Measurements from ENCODE around the gene SDHC.
A peak's percentile ranks its signal among the peaks of the same experiment; 100 is the strongest.

Gene SDHC

GRCh38 chr1:161314201-161314981 is at the start of gene SDHC:
SDHC (plus strand) TSS chr1:161314381; CDS start chr1:161314406, 25 bp downstream.
- DNase-seq, result peak; percentile 71

GRCh38 chr1:161265305-161265704 is 48.9 kb upstream of the SDHC start:
- DNase-seq, result no peak

- DNase-seq, result no peak
Measured at GRCh38 chr1:161266202-161266601, 48.0 kb upstream of the SDHC start.

- DNase-seq, result no peak
Measured at GRCh38 chr1:161266836-161267235, 47.3 kb upstream of the SDHC start.

GRCh38 chr1:161267321-161267720 is 46.9 kb upstream of the SDHC start:
- no peak for DNase-seq

- DNase-seq, result no peak
Measured at GRCh38 chr1:161273402-161273801, 40.8 kb upstream of the SDHC start.

GRCh38 chr1:161274874-161275273 is 39.3 kb upstream of the SDHC start:
- no peak for DNase-seq

- no peak for DNase-seq
Measured at GRCh38 chr1:161282991-161283390, 31.2 kb upstream of the SDHC start.

GRCh38 chr1:161285113-161285512 is 29.1 kb upstream of the SDHC start:
- DNase-seq, result no peak

- no peak for DNase-seq
Measured at GRCh38 chr1:161285521-161285920, 28.7 kb upstream of the SDHC start.

- no peak for DNase-seq
Measured at GRCh38 chr1:161287482-161288054, 26.6 kb upstream of the SDHC start.

GRCh38 chr1:161290779-161291178 is 23.4 kb upstream of the SDHC start:
- DNase-seq, result no peak

- DNase-seq, result no peak
Measured at GRCh38 chr1:161297415-161297814, 16.8 kb upstream of the SDHC start.

- no peak for DNase-seq
Measured at GRCh38 chr1:161298116-161298515, 16.1 kb upstream of the SDHC start.

GRCh38 chr1:161299347-161299746 is 14.8 kb upstream of the SDHC start:
- DNase-seq, result no peak

GRCh38 chr1:161300478-161300877 is 13.7 kb upstream of the SDHC start:
- DNase-seq, result no peak

- DNase-seq, result no peak
Measured at GRCh38 chr1:161304927-161305866, 9.0 kb upstream of the SDHC start.

- peak; percentile 89 for DNase-seq
Measured at GRCh38 chr1:161305867-161306519, 8.2 kb upstream of the SDHC start.

- no peak for DNase-seq
Measured at GRCh38 chr1:161307230-161307768, 6.9 kb upstream of the SDHC start.

GRCh38 chr1:161307892-161308638 is 6.1 kb upstream of the SDHC start:
- DNase-seq, result no peak

- DNase-seq, result no peak
Measured at GRCh38 chr1:161309868-161310267, 4.3 kb upstream of the SDHC start, which contains the start of gene MPZ. MPZ (minus strand) TSS chr1:161309968; CDS start chr1:161309905, 63 bp downstream.

All from NCI-H1436 (cell line).